CD4-positive, alpha-beta T cell treated with Interleukin-4 for 4 hours (primary cell): ENCODE data around the gene SLC16A14.

Experiments
- DNase-seq: peaks from one replicate; pipeline ENCODE4 v3.0.0-alpha.2; 2020

SLC16A14 gene

GRCh38 chr2:230023313-230023712 is 45.4 kb downstream of the SLC16A14 start:
- no peak for DNase-seq

GRCh38 chr2:230019742-230020141 is 49.0 kb downstream of the SLC16A14 start:
- DNase-seq: no peak

GRCh38 chr2:230018153-230018552 is 50.6 kb downstream of the SLC16A14 start:
- DNase-seq: no peak

- no peak for DNase-seq
Measured at GRCh38 chr2:230016844-230017243, 51.9 kb downstream of the SLC16A14 start.

- DNase-seq: no peak
Measured at GRCh38 chr2:230012267-230012884, 56.3 kb downstream of the SLC16A14 start.

GRCh38 chr2:230011617-230012016 is 57.1 kb downstream of the SLC16A14 start:
- DNase-seq: no peak

- DNase-seq: no peak
Measured at GRCh38 chr2:230010501-230010900, 58.2 kb downstream of the SLC16A14 start.

GRCh38 chr2:230008708-230009066 is 60.0 kb downstream of the SLC16A14 start:
- no peak for DNase-seq

- peak; percentile 61 for DNase-seq
Measured at GRCh38 chr2:230007931-230008707, 60.6 kb downstream of the SLC16A14 start.

GRCh38 chr2:230000118-230000841 is 68.4 kb downstream of the SLC16A14 start:
- DNase-seq: no peak

GRCh38 chr2:229997565-229997964 is 71.2 kb downstream of the SLC16A14 start:
- no peak for DNase-seq

GRCh38 chr2:229996320-229996719 is 72.4 kb downstream of the SLC16A14 start:
- DNase-seq: no peak

GRCh38 chr2:229993236-229993635 is 75.5 kb downstream of the SLC16A14 start:
- no peak for DNase-seq
